ENCODE measurements around the gene CD84.
"Not testable (repeated sequence)": the region's sequence is repeated elsewhere in the genome, so short reads cannot be mapped to it uniquely, and the experiment has no call there.

CD84 gene, protein sequence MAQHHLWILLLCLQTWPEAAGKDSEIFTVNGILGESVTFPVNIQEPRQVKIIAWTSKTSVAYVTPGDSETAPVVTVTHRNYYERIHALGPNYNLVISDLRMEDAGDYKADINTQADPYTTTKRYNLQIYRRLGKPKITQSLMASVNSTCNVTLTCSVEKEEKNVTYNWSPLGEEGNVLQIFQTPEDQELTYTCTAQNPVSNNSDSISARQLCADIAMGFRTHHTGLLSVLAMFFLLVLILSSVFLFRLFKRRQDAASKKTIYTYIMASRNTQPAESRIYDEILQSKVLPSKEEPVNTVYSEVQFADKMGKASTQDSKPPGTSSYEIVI

DNA sequence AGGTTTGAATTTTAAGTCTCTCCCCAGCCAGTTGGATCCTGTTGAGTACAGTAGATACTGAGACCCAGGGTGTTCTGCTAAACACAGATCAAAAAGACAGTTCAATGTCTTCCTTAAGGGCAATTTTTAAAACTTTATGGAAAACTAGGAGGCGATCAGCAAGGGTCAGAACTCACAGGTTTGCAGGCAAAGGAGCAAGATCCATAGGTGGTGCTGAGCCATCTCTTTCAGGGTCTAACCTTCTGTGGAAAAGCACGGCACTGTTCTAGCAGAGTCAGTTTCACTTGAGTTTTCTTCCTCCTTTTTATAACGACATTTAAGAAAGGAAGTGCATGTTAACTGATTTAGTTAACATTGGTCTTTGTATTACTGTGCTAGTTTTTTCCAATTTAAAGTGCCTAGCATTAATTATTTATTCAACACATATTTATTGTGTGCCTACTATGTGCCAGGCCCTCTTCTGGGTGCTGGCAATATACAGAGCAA, at the start of gene CD84:
TSS of gene CD84 (minus strand) at position 281 of the 486 bp plus-strand sequence. CDS start at position 222, 59 bp downstream.
- DNase-seq (ENCODE audit: low read depth), result no peak
- H3K4me3 ChIP-seq (replicated peaks; ENCODE audit: low read depth, low read length), result no peak within 1 kb of the TSS
- TF ChIP-seq, protein P1, sequence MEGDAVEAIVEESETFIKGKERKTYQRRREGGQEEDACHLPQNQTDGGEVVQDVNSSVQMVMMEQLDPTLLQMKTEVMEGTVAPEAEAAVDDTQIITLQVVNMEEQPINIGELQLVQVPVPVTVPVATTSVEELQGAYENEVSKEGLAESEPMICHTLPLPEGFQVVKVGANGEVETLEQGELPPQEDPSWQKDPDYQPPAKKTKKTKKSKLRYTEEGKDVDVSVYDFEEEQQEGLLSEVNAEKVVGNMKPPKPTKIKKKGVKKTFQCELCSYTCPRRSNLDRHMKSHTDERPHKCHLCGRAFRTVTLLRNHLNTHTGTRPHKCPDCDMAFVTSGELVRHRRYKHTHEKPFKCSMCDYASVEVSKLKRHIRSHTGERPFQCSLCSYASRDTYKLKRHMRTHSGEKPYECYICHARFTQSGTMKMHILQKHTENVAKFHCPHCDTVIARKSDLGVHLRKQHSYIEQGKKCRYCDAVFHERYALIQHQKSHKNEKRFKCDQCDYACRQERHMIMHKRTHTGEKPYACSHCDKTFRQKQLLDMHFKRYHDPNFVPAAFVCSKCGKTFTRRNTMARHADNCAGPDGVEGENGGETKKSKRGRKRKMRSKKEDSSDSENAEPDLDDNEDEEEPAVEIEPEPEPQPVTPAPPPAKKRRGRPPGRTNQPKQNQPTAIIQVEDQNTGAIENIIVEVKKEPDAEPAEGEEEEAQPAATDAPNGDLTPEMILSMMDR (IDR thresholded peaks at IDR 0.05; ENCODE audit: low read length, missing control alignments), result no peak

DNA sequence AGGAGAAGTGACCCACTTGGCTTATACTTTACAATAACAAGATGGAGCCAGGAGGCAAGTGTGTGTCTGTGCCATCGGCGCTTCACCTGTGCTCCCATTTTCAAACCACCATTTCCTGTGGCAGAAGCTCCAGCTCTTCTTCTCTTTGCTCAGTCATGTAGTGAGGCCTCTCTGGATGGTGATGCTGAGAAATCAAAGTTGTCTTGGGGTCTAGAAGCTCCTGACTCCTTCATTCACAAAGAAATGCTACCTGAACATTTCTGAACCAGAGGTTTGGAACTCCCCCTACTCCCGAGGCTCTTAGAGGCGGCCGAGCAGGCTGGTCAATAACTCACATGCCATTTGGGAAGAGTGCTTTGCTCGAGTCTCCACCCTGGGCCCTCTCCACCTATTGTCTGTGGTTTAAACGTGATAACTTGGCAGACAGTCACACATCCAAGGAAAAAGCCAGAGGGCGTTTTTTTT, 49.5 kb upstream of the CD84 start:
- TF ChIP-seq, protein P1 (IDR thresholded peaks at IDR 0.05; ENCODE audit: low read length, missing control alignments), result no peak
- no peak for DNase-seq (ENCODE audit: low read depth)
- H3K4me3 ChIP-seq (replicated peaks; ENCODE audit: low read depth, low read length), result no peak overlapping the region

DNA sequence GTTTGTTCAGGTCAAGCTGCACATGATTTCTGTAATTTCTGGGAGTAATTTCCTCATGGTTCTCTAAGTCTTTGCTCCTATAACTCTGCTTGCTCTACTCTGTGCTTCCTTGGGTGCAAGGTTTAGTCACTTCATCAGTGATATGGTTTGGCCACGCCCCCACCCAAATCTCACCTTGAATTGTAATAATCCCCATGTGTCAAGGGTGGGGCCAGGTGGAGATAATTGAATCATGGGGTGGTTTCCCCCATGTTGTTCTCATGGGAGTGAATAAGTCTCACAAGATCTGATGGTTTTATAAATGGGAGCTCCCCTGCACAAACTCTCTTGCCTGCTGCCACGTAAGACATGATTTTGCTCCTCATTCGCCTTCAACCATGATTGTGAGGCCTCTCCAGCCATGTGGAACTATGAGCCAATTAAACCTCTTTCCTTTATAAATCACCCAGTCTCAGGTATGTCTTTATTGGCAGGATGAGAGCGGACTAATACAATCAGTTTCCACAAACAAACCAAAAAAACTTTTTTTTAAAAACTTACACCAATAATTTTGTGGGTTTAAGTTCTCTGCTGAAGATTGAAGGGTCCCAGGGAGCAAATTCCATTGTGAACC, 48.5 kb upstream of the CD84 start:
- DNase-seq (ENCODE audit: low read depth); H3K4me3 ChIP-seq (replicated peaks; ENCODE audit: low read depth, low read length): not testable (repeated sequence)

DNA sequence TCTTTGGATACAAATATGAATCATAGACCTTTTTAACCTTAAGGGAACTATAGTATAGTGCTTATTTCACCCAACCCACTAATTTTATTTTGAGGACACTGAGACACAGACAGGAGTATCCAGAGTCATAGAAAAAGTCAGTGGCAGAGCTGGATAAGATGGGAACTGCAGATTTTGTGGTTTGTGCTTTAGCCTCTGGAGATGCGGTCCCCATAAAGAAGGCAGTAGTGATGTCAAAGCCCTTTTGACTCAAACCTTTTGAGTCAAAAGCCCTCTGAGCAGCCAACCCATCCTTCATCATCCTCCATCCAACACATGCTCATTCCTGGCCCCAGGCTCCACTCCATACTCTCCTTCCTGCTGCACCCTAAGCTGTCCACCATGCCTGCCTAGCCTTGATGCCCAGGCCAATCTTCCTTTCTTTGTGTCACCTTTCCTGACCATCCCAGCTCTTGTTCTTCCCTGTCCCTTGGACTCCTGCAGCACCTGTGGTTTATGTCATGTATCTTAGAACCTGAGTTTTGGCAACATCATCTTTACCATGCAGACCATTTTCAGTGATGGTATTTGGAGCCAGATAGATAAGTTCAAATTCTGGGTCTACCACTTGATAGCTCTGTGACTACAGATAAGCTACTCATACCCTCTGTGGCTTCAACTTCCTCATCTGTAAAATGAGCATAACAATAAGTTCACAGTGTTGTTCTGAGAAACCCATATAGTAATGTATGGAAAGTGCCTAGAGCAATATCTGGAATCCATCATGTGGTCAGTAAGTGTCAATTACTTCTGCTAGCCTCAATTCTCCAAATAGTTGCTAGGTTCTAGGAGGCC, 47.4 kb upstream of the CD84 start:
- TF ChIP-seq, protein P1 (IDR thresholded peaks at IDR 0.05; ENCODE audit: low read length, missing control alignments), result no peak
- DNase-seq (ENCODE audit: low read depth), result no peak
- H3K4me3 ChIP-seq (replicated peaks; ENCODE audit: low read depth, low read length), result no peak overlapping the region

DNA sequence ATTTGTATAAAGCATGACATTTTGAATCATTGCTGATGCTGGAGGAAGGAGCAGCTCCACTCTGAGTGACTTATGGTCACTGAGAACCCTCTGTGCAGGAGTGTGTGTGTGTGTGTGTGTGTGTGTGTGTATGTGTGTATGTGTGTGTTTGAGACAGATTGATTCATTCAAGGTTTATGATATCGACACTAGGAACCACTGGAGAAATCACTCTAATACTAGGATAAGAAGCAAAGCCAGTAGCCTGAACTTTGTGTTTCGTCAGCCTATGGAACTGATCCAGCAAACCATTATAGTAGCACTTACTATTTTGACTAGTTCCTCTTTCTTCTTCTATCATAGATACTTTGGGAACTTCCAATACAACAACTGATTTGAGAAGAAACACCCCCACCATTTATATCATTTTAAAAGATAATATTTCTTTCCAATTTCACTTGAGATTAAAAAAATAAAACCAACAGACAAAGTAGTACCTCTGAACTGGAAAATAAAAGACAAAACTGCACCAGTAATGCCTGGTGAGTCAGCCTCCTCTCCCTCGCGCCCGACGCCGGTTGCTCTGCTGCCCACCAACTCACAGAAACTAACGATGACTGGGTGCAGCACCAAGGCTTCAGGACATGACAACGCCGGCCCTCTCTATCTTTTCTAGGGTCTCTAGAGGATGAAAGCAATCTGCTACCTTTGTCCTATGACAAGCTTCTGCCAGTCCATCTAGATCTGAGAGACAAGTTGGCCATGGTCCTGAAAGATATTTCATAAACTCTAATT, 46.6 kb upstream of the CD84 start:
- no peak overlapping the region for H3K4me3 ChIP-seq (replicated peaks; ENCODE audit: low read depth, low read length)
- DNase-seq (ENCODE audit: low read depth), result peak; percentile 10
- TF ChIP-seq, protein P1 (IDR thresholded peaks at IDR 0.05; ENCODE audit: low read length, missing control alignments), result no peak

DNA sequence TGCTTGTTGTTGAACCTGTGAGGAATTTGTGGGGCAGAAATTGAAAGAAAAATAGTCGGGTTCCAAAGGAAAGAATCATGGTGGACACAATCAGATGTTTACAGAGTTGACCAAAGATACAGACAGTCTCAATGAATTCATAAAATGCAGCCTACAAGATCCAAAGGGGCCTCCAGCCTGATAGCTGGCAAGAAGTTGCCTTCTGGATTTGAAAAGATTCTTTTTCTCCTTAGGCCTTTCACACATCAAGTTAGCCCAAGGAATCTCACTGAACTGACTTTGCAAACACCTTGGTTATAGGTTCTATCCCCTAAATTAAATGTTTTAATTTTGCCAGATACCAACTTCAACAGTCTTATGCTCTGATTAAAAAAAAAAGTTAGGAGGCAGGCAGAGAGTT, 46.0 kb upstream of the CD84 start:
- no peak for DNase-seq (ENCODE audit: low read depth)

More for the DNA sequence above, 46.0 kb upstream of the CD84 start:
- TF ChIP-seq, protein P1 (IDR thresholded peaks at IDR 0.05; ENCODE audit: low read length, missing control alignments), result no peak
- no peak overlapping the region for H3K4me3 ChIP-seq (replicated peaks; ENCODE audit: low read depth, low read length)
